ENCODE results near the gene GARNL3. TPM values are rescaled to one million over a fixed set of nuclear protein-coding genes. Genes with fewer than 3 reads are reported as not detected.
A peak's percentile ranks its signal among the peaks of the same experiment; 100 is the strongest.

The GARNL3 gene
- total RNA-seq, 6 experiments from 2014 or later, result 4.4 to 9.7 (median 6.1) TPM

- intact Hi-C loops (cut with DNase I), result no loop called here
- ATAC-seq, result no peak
- Histone ChIP-seq H3K36me3 (no peaks in the 10 kb centered on the region), H3K4me1 (no peaks in the 10 kb centered on the region), H3K27me3 (no peaks in the 10 kb centered on the region), H3K4me3 (no peak overlapping the region), H3K27ac (no peak overlapping the region), H3K9me3 (no peaks in the 10 kb centered on the region)
- TF ChIP-seq CTCF (IDR thresholded peaks at IDR 0.05) (no peak), POLR2A (IDR thresholded peaks at IDR 0.05) (no peak)
- WGBS (ENCODE audit: insufficient coverage, low coverage, low lambda C conversion rate, missing lambda C conversion rate), result 71% methylated on average over 2 of the region's 2 CpGs
- DNase-seq, result no peak
Measured at GRCh38 chr9:127319366-127320114, 55.0 kb downstream of the GARNL3 start.

GRCh38 chr9:127320115-127320378 lies 55.5 kb downstream of the GARNL3 start:
- no peak overlapping the region for H3K4me3 ChIP-seq
- H3K27me3 ChIP-seq, result no peaks in the 10 kb centered on the region
- H3K4me1 ChIP-seq, result no peaks in the 10 kb centered on the region
- intact Hi-C loops (cut with DNase I), result no loop called here
- TF ChIP-seq POLR2A (IDR thresholded peaks at IDR 0.05) (no peak), CTCF (IDR thresholded peaks at IDR 0.05) (no peak)
- no peaks in the 10 kb centered on the region for H3K36me3 ChIP-seq
- no peak for ATAC-seq
- no peaks in the 10 kb centered on the region for H3K9me3 ChIP-seq
- DNase-seq, result no peak
- 57% methylated on average over 2 of the region's 2 CpGs for WGBS (ENCODE audit: insufficient coverage, low coverage, low lambda C conversion rate, missing lambda C conversion rate)
- H3K27ac ChIP-seq, result no peak overlapping the region

GRCh38 chr9:127323393-127323792 lies 58.8 kb downstream of the GARNL3 start:
- Histone ChIP-seq H3K4me1 (no peaks in the 10 kb centered on the region), H3K27ac (no peak overlapping the region), H3K36me3 (no peaks in the 10 kb centered on the region), H3K9me3 (no peaks in the 10 kb centered on the region), H3K4me3 (no peak overlapping the region), H3K27me3 (no peaks in the 10 kb centered on the region)
- no peak for ATAC-seq
- intact Hi-C loops (cut with DNase I), result no loop called here
- 86% methylated on average over 1 of the region's 5 CpGs for WGBS (ENCODE audit: insufficient coverage, low coverage, low lambda C conversion rate, missing lambda C conversion rate)
- no peak for TF ChIP-seq POLR2A (IDR thresholded peaks at IDR 0.05)
- TF ChIP-seq CTCF (IDR thresholded peaks at IDR 0.05), result no peak
- no peak for DNase-seq

- no peak overlapping the region for H3K4me3 ChIP-seq
- DNase-seq (no peak), ATAC-seq (peak; percentile 53 to 69 (median 60))
- H3K27ac ChIP-seq, result no peak overlapping the region
- no peaks in the 10 kb centered on the region for H3K27me3 ChIP-seq
- H3K36me3 ChIP-seq, result no peaks in the 10 kb centered on the region
- intact Hi-C loops (cut with DNase I), result no loop called here
- peaks cover 0 to 11% (median 0%) of the 10 kb centered on the region in 4 donors for H3K4me1 ChIP-seq
- no peaks in the 10 kb centered on the region for H3K9me3 ChIP-seq
- TF ChIP-seq POLR2A (IDR thresholded peaks at IDR 0.05), result no peak
- 28% methylated on average over 5 of the region's 5 CpGs for WGBS (ENCODE audit: insufficient coverage, low coverage, low lambda C conversion rate, missing lambda C conversion rate)
Measured at GRCh38 chr9:127330501-127330900, 65.9 kb downstream of the GARNL3 start.

GRCh38 chr9:127333221-127334064 lies 68.9 kb downstream of the GARNL3 start:
- H3K27ac ChIP-seq, result peak overlapping the region in 1 of 3 donors; percentile 14
- H3K4me1 ChIP-seq, result peaks cover 0 to 11% (median 0%) of the 10 kb centered on the region in 4 donors
- DNase-seq, result no peak
- H3K4me3 ChIP-seq, result no peak overlapping the region
- ATAC-seq, result peak; percentile 36 to 58 (median 47)
- no peaks in the 10 kb centered on the region for H3K36me3 ChIP-seq
- intact Hi-C loops (cut with DNase I), result no loop called here
- H3K9me3 ChIP-seq, result no peaks in the 10 kb centered on the region
- WGBS (ENCODE audit: insufficient coverage, low coverage, low lambda C conversion rate, missing lambda C conversion rate), result 77% methylated on average over 5 of the region's 5 CpGs
- TF ChIP-seq CTCF (IDR thresholded peaks at IDR 0.05), result no peak
- no peak for TF ChIP-seq POLR2A (IDR thresholded peaks at IDR 0.05)
- H3K27me3 ChIP-seq, result no peaks in the 10 kb centered on the region

Data from right lobe of liver (tissue), 6 donors.